Measurements from ENCODE around the gene TRIP11.

DNA sequence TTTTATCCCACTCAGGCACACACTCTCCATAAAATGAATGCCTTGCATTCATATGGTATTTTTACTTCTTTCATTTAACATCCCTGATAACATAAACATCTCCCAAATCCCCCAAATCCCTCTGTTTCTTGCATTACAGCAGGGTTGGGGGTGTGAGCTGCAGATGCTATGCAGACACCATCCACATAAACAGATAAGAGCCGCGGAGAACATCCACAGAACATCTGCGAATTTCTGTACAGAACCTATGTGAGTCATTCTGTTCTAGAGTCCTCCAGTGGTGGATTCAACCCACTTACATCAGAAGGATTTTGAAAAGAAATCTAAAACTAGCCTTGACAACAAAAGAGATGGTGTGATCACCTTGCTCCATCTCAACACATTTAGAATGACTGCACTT, 112.7 kb downstream of the TRIP11 start:
- TF ChIP-seq, protein P1, sequence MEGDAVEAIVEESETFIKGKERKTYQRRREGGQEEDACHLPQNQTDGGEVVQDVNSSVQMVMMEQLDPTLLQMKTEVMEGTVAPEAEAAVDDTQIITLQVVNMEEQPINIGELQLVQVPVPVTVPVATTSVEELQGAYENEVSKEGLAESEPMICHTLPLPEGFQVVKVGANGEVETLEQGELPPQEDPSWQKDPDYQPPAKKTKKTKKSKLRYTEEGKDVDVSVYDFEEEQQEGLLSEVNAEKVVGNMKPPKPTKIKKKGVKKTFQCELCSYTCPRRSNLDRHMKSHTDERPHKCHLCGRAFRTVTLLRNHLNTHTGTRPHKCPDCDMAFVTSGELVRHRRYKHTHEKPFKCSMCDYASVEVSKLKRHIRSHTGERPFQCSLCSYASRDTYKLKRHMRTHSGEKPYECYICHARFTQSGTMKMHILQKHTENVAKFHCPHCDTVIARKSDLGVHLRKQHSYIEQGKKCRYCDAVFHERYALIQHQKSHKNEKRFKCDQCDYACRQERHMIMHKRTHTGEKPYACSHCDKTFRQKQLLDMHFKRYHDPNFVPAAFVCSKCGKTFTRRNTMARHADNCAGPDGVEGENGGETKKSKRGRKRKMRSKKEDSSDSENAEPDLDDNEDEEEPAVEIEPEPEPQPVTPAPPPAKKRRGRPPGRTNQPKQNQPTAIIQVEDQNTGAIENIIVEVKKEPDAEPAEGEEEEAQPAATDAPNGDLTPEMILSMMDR (conservative IDR thresholded peaks at IDR 0.05; ENCODE audit: low read depth in 2 of 2): no peak
- no peak for TF ChIP-seq EZH2 (IDR thresholded peaks at IDR 0.05; ENCODE audit: low read depth, unreplicated experiment)
- TF ChIP-seq EZH2phosphoT487 (IDR thresholded peaks at IDR 0.05; ENCODE audit: unreplicated experiment): no peak
- TF ChIP-seq, protein P2, sequence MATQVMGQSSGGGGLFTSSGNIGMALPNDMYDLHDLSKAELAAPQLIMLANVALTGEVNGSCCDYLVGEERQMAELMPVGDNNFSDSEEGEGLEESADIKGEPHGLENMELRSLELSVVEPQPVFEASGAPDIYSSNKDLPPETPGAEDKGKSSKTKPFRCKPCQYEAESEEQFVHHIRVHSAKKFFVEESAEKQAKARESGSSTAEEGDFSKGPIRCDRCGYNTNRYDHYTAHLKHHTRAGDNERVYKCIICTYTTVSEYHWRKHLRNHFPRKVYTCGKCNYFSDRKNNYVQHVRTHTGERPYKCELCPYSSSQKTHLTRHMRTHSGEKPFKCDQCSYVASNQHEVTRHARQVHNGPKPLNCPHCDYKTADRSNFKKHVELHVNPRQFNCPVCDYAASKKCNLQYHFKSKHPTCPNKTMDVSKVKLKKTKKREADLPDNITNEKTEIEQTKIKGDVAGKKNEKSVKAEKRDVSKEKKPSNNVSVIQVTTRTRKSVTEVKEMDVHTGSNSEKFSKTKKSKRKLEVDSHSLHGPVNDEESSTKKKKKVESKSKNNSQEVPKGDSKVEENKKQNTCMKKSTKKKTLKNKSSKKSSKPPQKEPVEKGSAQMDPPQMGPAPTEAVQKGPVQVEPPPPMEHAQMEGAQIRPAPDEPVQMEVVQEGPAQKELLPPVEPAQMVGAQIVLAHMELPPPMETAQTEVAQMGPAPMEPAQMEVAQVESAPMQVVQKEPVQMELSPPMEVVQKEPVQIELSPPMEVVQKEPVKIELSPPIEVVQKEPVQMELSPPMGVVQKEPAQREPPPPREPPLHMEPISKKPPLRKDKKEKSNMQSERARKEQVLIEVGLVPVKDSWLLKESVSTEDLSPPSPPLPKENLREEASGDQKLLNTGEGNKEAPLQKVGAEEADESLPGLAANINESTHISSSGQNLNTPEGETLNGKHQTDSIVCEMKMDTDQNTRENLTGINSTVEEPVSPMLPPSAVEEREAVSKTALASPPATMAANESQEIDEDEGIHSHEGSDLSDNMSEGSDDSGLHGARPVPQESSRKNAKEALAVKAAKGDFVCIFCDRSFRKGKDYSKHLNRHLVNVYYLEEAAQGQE (IDR thresholded peaks at IDR 0.05; ENCODE audit: unreplicated experiment): no peak
- TF ChIP-seq POLR2AphosphoS5 (IDR thresholded peaks at IDR 0.05; ENCODE audit: low read depth): no peak
- no peak for TF ChIP-seq CREB1 (CRISPR knock-in tag; IDR thresholded peaks at IDR 0.05; ENCODE audit: low read depth)
- TF ChIP-seq NANOG (IDR thresholded peaks at IDR 0.05; ENCODE audit: borderline replicate concordance): no peak
- TF ChIP-seq JUNB (IDR thresholded peaks at IDR 0.05; ENCODE audit: unreplicated experiment): no peak
- TF ChIP-seq STAT1 (IDR thresholded peaks at IDR 0.05; ENCODE audit: unreplicated experiment): no peak

All from GM23338 (cell line).